GM19372 (cell line): ENCODE measurements around the gene PIM3.

ENCODE experiments used
- ATAC-seq: cut with Tn5 transposase; IDR thresholded peaks from one replicate; pipeline ENCODE4 v1.9.1; 2021; ENCODE audit warnings: mild to moderate bottlenecking, low read depth, moderate library complexity; ENCODE audit not compliant: unreplicated experiment

The PIM3 gene

GRCh38 chr22:49927483-49928184 is 32.9 kb upstream of the PIM3 start:
- ATAC-seq = no peak

- ATAC-seq = no peak
These were observed 32.4 kb upstream of the PIM3 start for GRCh38 chr22:49928185-49928495.

- ATAC-seq = no peak
These were observed 31.9 kb upstream of the PIM3 start for GRCh38 chr22:49928555-49929210.

GRCh38 chr22:49929211-49929979 is 31.2 kb upstream of the PIM3 start:
- ATAC-seq = peak; percentile 57

- ATAC-seq = no peak
These were observed 30.5 kb upstream of the PIM3 start for GRCh38 chr22:49929994-49930575.

- no peak for ATAC-seq
These were observed 29.8 kb upstream of the PIM3 start for GRCh38 chr22:49930596-49931412.

GRCh38 chr22:49933236-49934159 is 27.1 kb upstream of the PIM3 start:
- no peak for ATAC-seq

- no peak for ATAC-seq
These were observed 26.2 kb upstream of the PIM3 start for GRCh38 chr22:49934160-49934890.

GRCh38 chr22:49934891-49935557 is 25.5 kb upstream of the PIM3 start:
- no peak for ATAC-seq

- no peak for ATAC-seq
These were observed 25.0 kb upstream of the PIM3 start for GRCh38 chr22:49935561-49935960.

- ATAC-seq = peak; percentile 87
These were observed 24.3 kb upstream of the PIM3 start for GRCh38 chr22:49936018-49936972.

GRCh38 chr22:49936973-49937757 is 23.4 kb upstream of the PIM3 start:
- ATAC-seq = no peak

GRCh38 chr22:49937758-49938564 is 22.6 kb upstream of the PIM3 start:
- no peak for ATAC-seq

GRCh38 chr22:49938565-49939136 is 21.9 kb upstream of the PIM3 start:
- ATAC-seq = no peak
